Stimulated activated CD4-positive, alpha-beta T cell treated with anti-CD3 and anti-CD28 coated beads, TNF-alpha, amount 100 ng/mL, for 48 hours (primary cell): ENCODE measurements around the gene LIPN.

ENCODE experiments used
- DNase-seq, 3 donors: peaks; one replicate each; pipeline ENCODE4 v3.0.0-alpha.2; 2020; ENCODE audit warnings: low read depth in 3 of 3

LIPN gene

GRCh38 chr10:88828310-88828709, 68.5 kb downstream of the LIPN start:
- DNase-seq: no peak
